Upper lobe of left lung (tissue), 6 donors: ENCODE results near the gene TLX3. TPM values are rescaled to one million over a fixed set of nuclear protein-coding genes. Genes with fewer than 3 reads are reported as not detected.

Experiments
- ATAC-seq, 2 donors: fragments of 200-7000 bp; cut with Tn5 transposase; one replicate each; pipeline ENCODE4 v1.9.1; 2022; ENCODE audit warnings: mild to moderate bottlenecking in 2 of 2, moderate library complexity in 2 of 2; ENCODE audit not compliant: low FRiP score in 2 of 2
- DNase-seq, 2 donors: peaks; one replicate each; pipeline ENCODE4 v3.0.0-alpha.2; 2019 to 2020
- H3K27ac ChIP-seq, 4 donors: fragments of 200-600 bp; sonication (generic); one replicate each; pipeline ENCODE4 v1.5.1; 2016 to 2019
- H3K27me3 ChIP-seq, 4 donors: fragments of 200-600 bp; sonication (generic); one replicate each; pipeline ENCODE4 v1.5.1; 2017 to 2019
- H3K36me3 ChIP-seq, 4 donors: fragments of 200-600 bp; sonication (generic); one replicate each; pipeline ENCODE4 v1.5.1; 2016 to 2019
- H3K4me1 ChIP-seq, 4 donors: fragments of 200-600 bp; sonication (generic); one replicate each; pipeline ENCODE4 v1.5.1; 2018 to 2019
- H3K4me3 ChIP-seq, 4 donors: fragments of 200-600 bp; sonication (generic); one replicate each; pipeline ENCODE4 v1.5.1; 2017 to 2019; ENCODE audit warnings: mild to moderate bottlenecking in 2 of 4, moderate library complexity in 1 of 4
- H3K9me3 ChIP-seq, 4 donors: fragments of 200-600 bp; sonication (generic); one replicate each; pipeline ENCODE4 v1.5.1; 2018 to 2019
- CTCF ChIP-seq, 6 experiments: fragments of 450-650 bp in 4 of 6; fragments of 200-600 bp in 2 of 6; sonication (generic) in 2 of 6; IDR thresholded peaks; one replicate each; pipeline ENCODE4 v1.5.1; 2016 to 2019; ENCODE audit warnings: antibody characterized with exemption in 6 of 6
- EP300 ChIP-seq, 4 donors: sonication (generic); formaldehyde crosslinking; IDR thresholded peaks; one replicate each; pipeline ENCODE4 v1.5.1; 2017; ENCODE audit warnings: antibody characterized with exemption in 4 of 4, control low read depth in 2 of 4
- POLR2A ChIP-seq, 4 donors: fragments of 450-650 bp; IDR thresholded peaks; one replicate each; pipeline ENCODE4 v1.5.1; 2016 to 2017; ENCODE audit warnings: antibody characterized with exemption in 4 of 4, mild to moderate bottlenecking in 2 of 4
- POLR2AphosphoS5 ChIP-seq, 2 donors: sonication (generic); formaldehyde crosslinking; IDR thresholded peaks; one replicate each; pipeline ENCODE4 v1.5.1; 2017; ENCODE audit warnings: antibody characterized with exemption in 2 of 2
- WGBS, 2 donors: methylation state at CpG; one replicate each; pipeline ENCODE4 v1.1.5; 2017 to 2018; 5-methylcytosine and 5-hydroxymethylcytosine counted together
- total RNA-seq, 6 donors: library from RNA; depleted of rRNA in 4 of 6; stranded (reverse); fragments of >200 nt in 4 of 6; gene quantifications; one replicate each; pipeline versions ENCODE4 v1.1.0 to v1.2.1, GENCODE V29; 2016 to 2021
- donor health status: DM: no; HTN: no; CAD: no; lungs with moderate emphysema.
- donor health status: DM: no; HTN: yes; CAD: no; lungs with severe emphysema.

The TLX3 gene
- total RNA-seq, 6 donors from 2014 or later = not detected

- Histone ChIP-seq H3K36me3 (no peaks in the 10 kb centered on the region), H3K9me3 (no peaks in the 10 kb centered on the region), H3K27me3 (peaks cover 1 to 98% (median 75%) of the 10 kb centered on the region in 4 donors), H3K27ac (no peak overlapping the region), H3K4me3 (no peak overlapping the region), H3K4me1 (peaks cover 32 to 74% (median 61%) of the 10 kb centered on the region in 4 donors)
- ATAC-seq = no peak
- 3 to 4% methylated on average over 25 to 28 of the region's 41 CpGs for WGBS, 2 donors
- TF ChIP-seq POLR2A (IDR thresholded peaks at IDR 0.05) = no peak
- TF ChIP-seq POLR2AphosphoS5 (IDR thresholded peaks at IDR 0.05) = no peak
- TF ChIP-seq CTCF (IDR thresholded peaks at IDR 0.05) = no peak
- no peak for TF ChIP-seq EP300 (IDR thresholded peaks at IDR 0.05)
- DNase-seq = peak in 1 of 2 donors; percentile 71
Measured at GRCh38 chr5:171310819-171311321, 1.8 kb downstream of the TLX3 start.

DNA sequence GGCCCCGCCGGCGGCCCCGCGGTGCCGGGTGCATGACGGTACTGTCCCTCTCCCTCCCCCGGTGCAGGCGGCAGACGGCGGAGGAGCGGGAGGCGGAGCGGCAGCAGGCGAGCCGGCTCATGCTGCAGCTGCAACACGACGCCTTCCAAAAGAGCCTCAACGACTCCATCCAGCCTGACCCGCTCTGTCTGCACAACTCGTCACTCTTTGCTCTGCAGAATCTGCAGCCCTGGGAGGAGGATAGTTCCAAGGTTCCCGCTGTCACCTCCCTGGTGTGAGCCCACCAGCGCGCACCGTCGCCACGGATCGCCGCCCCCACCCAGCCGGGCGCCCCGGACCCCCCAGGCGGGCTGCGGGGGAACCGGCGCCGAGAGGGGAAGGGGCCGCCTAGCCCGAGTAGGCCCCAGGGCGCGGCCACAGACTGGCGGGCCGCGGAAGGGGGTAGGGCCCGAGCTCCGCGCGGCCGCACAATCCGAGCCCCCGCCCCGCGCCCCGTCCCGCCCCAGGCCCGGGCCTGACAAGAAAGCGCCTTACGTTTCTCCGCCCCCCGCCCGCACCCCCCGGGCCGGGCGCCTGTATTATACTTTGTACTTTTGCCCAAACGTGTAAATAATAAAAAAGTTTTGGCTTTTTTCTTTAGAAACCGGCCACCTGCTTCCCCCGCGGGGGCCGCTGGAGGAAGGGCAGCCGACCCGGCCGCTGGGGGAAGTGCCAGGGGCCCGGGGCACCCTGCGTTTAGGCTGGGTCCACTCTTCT is 2.5 kb downstream of the TLX3 start:
- no peaks in the 10 kb centered on the region for H3K36me3 ChIP-seq
- no peaks in the 10 kb centered on the region for H3K9me3 ChIP-seq
- no peak overlapping the region for H3K27ac ChIP-seq
- peak overlapping the region in 3 of 4 donors; percentile 15 to 31 (median 29) for H3K4me3 ChIP-seq
- ATAC-seq = no peak
- H3K27me3 ChIP-seq = peaks cover 1 to 98% (median 76%) of the 10 kb centered on the region in 4 donors
- WGBS, 2 donors = 2 to 5% methylated on average over 19 to 31 of the region's 74 CpGs
- peak in 1 of 2 donors; percentile 76 for DNase-seq
- no peak for TF ChIP-seq CTCF (IDR thresholded peaks at IDR 0.05)
- no peak for TF ChIP-seq EP300 (IDR thresholded peaks at IDR 0.05)
- no peak for TF ChIP-seq POLR2A (IDR thresholded peaks at IDR 0.05)
- TF ChIP-seq POLR2AphosphoS5 (IDR thresholded peaks at IDR 0.05) = no peak
- H3K4me1 ChIP-seq = peaks cover 37 to 80% (median 68%) of the 10 kb centered on the region in 4 donors

DNA sequence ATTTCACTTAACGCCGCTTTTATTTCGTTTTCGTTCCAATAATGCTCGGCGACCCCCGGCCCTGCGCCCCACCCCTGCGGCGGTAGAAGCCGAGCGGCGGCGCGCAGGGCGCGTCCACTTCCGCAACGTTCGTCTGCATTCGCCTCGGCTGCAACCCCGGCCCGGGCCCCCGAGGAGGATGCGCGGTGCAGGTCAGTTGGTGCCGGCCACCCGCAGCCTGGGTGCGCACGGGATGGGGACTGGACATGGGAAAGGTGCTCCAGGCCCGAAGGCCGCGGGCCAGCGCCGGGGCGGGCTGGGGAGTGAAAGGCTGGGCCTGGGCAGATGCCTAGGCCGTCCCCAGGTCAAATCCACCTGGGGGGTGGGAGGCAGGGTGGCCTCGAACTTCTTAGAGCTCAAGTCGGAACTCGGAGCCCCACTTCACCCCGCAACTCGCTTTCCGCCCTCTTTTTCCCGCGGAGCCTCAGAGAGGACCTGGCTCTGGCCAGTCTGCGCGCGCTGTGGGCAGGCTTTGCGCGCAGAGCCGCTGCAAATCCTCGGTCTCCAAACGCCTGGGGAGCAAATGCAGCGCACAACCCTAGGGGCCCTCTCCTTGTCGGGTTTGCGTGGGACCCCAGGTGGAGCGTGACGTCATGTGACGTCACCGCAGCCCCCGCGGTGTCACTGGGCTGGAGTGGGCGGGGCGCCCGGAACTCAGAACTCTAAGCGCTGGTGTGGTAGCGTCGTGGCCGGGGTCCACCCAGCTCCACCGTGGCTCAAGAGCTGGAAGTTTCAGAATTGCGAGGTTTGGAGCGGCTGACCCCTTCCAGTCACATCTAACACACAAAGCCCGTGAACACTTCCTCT is 3.3 kb downstream of the TLX3 start:
- H3K4me3 ChIP-seq = peak overlapping the region in 3 of 4 donors; percentile 15 to 31 (median 29)
- WGBS, 2 donors = 4 to 6% methylated on average over 56 to 57 of the region's 74 CpGs
- peak in 1 of 2 donors; percentile 86 for DNase-seq

More for the DNA sequence above, 3.3 kb downstream of the TLX3 start:
- Histone ChIP-seq H3K36me3 (no peaks in the 10 kb centered on the region), H3K9me3 (no peaks in the 10 kb centered on the region), H3K27ac (no peak overlapping the region), H3K27me3 (peaks cover 1 to 97% (median 74%) of the 10 kb centered on the region in 4 donors), H3K4me1 (peaks cover 44 to 85% (median 72%) of the 10 kb centered on the region in 4 donors)
- TF ChIP-seq EP300 (IDR thresholded peaks at IDR 0.05) (no peak), POLR2AphosphoS5 (IDR thresholded peaks at IDR 0.05) (no peak), POLR2A (IDR thresholded peaks at IDR 0.05) (no peak), CTCF (IDR thresholded peaks at IDR 0.05) (no peak)
- ATAC-seq = no peak
